C4-2B (cell line): Measurements from ENCODE around the gene FAXDC2.

ENCODE experiments used
- CTCF ChIP-seq: fragments of 450-650 bp; conservative IDR thresholded peaks from 2 replicates; pipeline ENCODE4 v1.5.1; 2017; ENCODE audit warnings: mild to moderate bottlenecking
- ZFX ChIP-seq: fragments of 450-650 bp; IDR thresholded peaks from 2 replicates; pipeline ENCODE4 v1.6.1; 2017

- TF ChIP-seq CTCF, result no peak
- no peak for TF ChIP-seq ZFX
Measured at GRCh38 chr5:154837009-154837901, 13.1 kb downstream of the FAXDC2 start.
